Keratinocyte (primary cell): Measurements from ENCODE around the gene OMP. TPM values are rescaled to one million over a fixed set of nuclear protein-coding genes. Genes with fewer than 3 reads are reported as not detected.

Experiments
- DNase-seq: peaks from one replicate; pipeline ENCODE4 v3.0.0-alpha.2; 2011; ENCODE audit warnings: low read depth, missing footprints, low spot score
- FAIRE-seq: peaks from 2 replicates; lab custom pipeline; 2011; peaks lifted over from hg19 to GRCh38; lab: Jason Lieb, UNC
- H2AFZ ChIP-seq: 2 replicates; pipeline ENCODE4 v1.6.0; 2012; ENCODE audit warnings: low read length, control low read depth, inconsistent platforms; ENCODE audit not compliant: control insufficient read depth
- H3K27ac ChIP-seq: 2 replicates; pipeline ENCODE4 v1.5.1; 2011; ENCODE audit warnings: low read length; ENCODE audit not compliant: control insufficient read depth, insufficient read depth
- H3K27me3 ChIP-seq: 3 replicates; pipeline ENCODE4 v1.6.0; 2011; ENCODE audit warnings: low read length; ENCODE audit not compliant: control insufficient read depth, insufficient read depth; ENCODE audit errors: extremely low read depth
- H3K36me3 ChIP-seq, 2 experiments: 2 replicates in 1 of 2; 3 replicates in 1 of 2; pipeline ENCODE4 v1.5.1; 2011; ENCODE audit warnings: low read length in 2 of 2, mild to moderate bottlenecking in 1 of 2; ENCODE audit not compliant: control insufficient read depth in 2 of 2, insufficient read depth in 2 of 2; ENCODE audit errors: extremely low read depth in 1 of 2
- H3K4me1 ChIP-seq: 3 replicates; pipeline ENCODE4 v1.5.1; 2011; ENCODE audit warnings: low read length; ENCODE audit not compliant: control insufficient read depth, insufficient read depth; ENCODE audit errors: extremely low read depth
- H3K4me2 ChIP-seq: 3 replicates; pipeline ENCODE4 v1.6.0; 2011; ENCODE audit warnings: low read depth, low read length; ENCODE audit not compliant: control insufficient read depth, insufficient read depth; ENCODE audit errors: extremely low read depth
- H3K4me3 ChIP-seq, 3 experiments: fragments of 200-600 bp in 1 of 3; sonication (generic) in 1 of 3; 2 replicates in 2 of 3; 3 replicates in 1 of 3; pipeline ENCODE4 v1.5.1; 2011 to 2016; ENCODE audit warnings: low read length in 3 of 3, mild to moderate bottlenecking in 3 of 3, control low read depth in 2 of 3, inconsistent platforms in 1 of 3, low read depth in 1 of 3, mixed read lengths in 1 of 3, mixed run types in 1 of 3, moderate library complexity in 1 of 3; ENCODE audit not compliant: control insufficient read depth in 2 of 3, insufficient read depth in 2 of 3; ENCODE audit errors: extremely low read depth in 1 of 3
- H3K79me2 ChIP-seq: 2 replicates; pipeline ENCODE4 v1.6.0; 2012; ENCODE audit warnings: low read length; ENCODE audit not compliant: control insufficient read depth, insufficient read depth
- H3K9ac ChIP-seq: 3 replicates; pipeline ENCODE4 v1.6.0; 2011; ENCODE audit warnings: low read length; ENCODE audit not compliant: control insufficient read depth, insufficient read depth; ENCODE audit errors: extremely low read depth
- H3K9me1 ChIP-seq: 3 replicates; pipeline ENCODE4 v1.6.0; 2011; ENCODE audit warnings: low read length; ENCODE audit not compliant: control insufficient read depth, insufficient read depth; ENCODE audit errors: extremely low read depth
- H3K9me3 ChIP-seq: 2 replicates; pipeline ENCODE4 v1.5.1; 2012; ENCODE audit warnings: low read depth, low read length; ENCODE audit not compliant: control insufficient read depth
- H4K20me1 ChIP-seq: 3 replicates; pipeline ENCODE4 v1.6.0; 2011; ENCODE audit warnings: low read length; ENCODE audit not compliant: control insufficient read depth, insufficient read depth; ENCODE audit errors: extremely low read depth
- EZH2 ChIP-seq: IDR thresholded peaks from one replicate; pipeline ENCODE4 v1.6.1; 2012; ENCODE audit warnings: inconsistent platforms, mild to moderate bottlenecking, low read length, moderate library complexity
- dilution Hi-C: fragments of 300-500 bp; cut with MboI; formaldehyde crosslinking; loops from one replicate; pipeline ENCODE4 v1.7.0; 2020; ENCODE audit warnings: low sequenced_read_pairs; ENCODE audit not compliant: extremely low pct_ligation_motif_present
- polyA plus RNA-seq, 5 experiments: library from polyadenylated mRNA; depleted of rRNA in 3 of 5; stranded (reverse) in 3 of 5; stranded (forward) in 1 of 5; unstranded in 1 of 5; fragments of >200 nt; gene quantifications; 1 replicate in 1 of 5; 2 replicates in 3 of 5; 3 replicates in 1 of 5; pipeline versions ENCODE4 v1.2.1 to v1.2.3, GENCODE V29; 2011 to 2012; ENCODE audit warnings: missing spikeins in 2 of 5, low read depth in 1 of 5, low replicate concordance in 1 of 5
- TF ChIP-seq, protein P1 (sequence below), 3 experiments: IDR thresholded peaks in 1 of 3; conservative IDR thresholded peaks in 1 of 3; optimal IDR thresholded peaks in 1 of 3; 2 replicates in 2 of 3; 3 replicates in 1 of 3; pipeline versions ENCODE3 to v1.5.1; 2011; ENCODE audit warnings: low read length in 3 of 3, mild to moderate bottlenecking in 3 of 3, moderate library complexity in 2 of 3, control low read depth in 1 of 3, inconsistent platforms in 1 of 3; ENCODE audit not compliant: insufficient read depth in 2 of 3; ENCODE audit errors: extremely low read depth in 1 of 3

Gene OMP
- polyA plus RNA-seq, 1 donor (not counting 4 experiments of a cell fraction or from before 2014, with no cell fraction given): not detected

DNA sequence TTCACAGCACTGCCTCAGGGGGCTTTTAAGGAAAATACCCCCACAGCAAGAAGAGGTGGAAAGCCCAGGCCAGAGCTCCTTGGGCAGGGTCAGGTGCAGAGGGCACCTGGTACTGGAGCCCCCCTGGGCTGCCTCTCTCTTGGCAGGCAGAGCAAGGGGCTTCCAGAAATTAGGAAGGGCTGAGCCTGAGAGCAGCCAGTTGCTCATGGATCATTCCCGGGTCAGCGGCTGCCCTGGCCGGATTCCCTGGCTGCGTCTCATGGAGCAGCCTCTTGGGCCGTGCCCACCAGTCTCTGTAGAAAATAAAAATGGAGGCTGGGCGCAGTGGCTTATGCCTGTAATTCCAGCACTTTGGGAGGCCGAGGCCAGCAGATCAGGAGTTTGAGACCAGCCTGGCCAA, 10.3 kb upstream of the OMP start:
- Histone ChIP-seq H3K27me3 (no peaks in the 10 kb centered on the region), H3K4me2 (no peak overlapping the region), H2AFZ (no peak overlapping the region), H3K79me2 (no peaks in the 10 kb centered on the region), H3K4me1 (peaks cover 3% of the 10 kb centered on the region), H3K36me3 (no peaks in the 10 kb centered on the region), H3K9me3 (no peaks in the 10 kb centered on the region), H3K4me3 (no peak overlapping the region), H3K9ac (no peak overlapping the region), H3K9me1 (no peaks in the 10 kb centered on the region), H3K27ac (no peak overlapping the region), H4K20me1 (no peaks in the 10 kb centered on the region)
- TF ChIP-seq, protein P1, sequence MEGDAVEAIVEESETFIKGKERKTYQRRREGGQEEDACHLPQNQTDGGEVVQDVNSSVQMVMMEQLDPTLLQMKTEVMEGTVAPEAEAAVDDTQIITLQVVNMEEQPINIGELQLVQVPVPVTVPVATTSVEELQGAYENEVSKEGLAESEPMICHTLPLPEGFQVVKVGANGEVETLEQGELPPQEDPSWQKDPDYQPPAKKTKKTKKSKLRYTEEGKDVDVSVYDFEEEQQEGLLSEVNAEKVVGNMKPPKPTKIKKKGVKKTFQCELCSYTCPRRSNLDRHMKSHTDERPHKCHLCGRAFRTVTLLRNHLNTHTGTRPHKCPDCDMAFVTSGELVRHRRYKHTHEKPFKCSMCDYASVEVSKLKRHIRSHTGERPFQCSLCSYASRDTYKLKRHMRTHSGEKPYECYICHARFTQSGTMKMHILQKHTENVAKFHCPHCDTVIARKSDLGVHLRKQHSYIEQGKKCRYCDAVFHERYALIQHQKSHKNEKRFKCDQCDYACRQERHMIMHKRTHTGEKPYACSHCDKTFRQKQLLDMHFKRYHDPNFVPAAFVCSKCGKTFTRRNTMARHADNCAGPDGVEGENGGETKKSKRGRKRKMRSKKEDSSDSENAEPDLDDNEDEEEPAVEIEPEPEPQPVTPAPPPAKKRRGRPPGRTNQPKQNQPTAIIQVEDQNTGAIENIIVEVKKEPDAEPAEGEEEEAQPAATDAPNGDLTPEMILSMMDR (optimal IDR thresholded peaks at IDR 0.05 in 1 of 3, IDR thresholded peaks at IDR 0.05 in 1 of 3, conservative IDR thresholded peaks at IDR 0.05 in 1 of 3; ENCODE audit: extremely low read depth in 1 of 3, insufficient read depth in 2 of 3, low read length in 3 of 3): no peak
- no peak for TF ChIP-seq EZH2
- FAIRE-seq (no peak), DNase-seq (no peak)
- dilution Hi-C loops: no loop called here

DNA sequence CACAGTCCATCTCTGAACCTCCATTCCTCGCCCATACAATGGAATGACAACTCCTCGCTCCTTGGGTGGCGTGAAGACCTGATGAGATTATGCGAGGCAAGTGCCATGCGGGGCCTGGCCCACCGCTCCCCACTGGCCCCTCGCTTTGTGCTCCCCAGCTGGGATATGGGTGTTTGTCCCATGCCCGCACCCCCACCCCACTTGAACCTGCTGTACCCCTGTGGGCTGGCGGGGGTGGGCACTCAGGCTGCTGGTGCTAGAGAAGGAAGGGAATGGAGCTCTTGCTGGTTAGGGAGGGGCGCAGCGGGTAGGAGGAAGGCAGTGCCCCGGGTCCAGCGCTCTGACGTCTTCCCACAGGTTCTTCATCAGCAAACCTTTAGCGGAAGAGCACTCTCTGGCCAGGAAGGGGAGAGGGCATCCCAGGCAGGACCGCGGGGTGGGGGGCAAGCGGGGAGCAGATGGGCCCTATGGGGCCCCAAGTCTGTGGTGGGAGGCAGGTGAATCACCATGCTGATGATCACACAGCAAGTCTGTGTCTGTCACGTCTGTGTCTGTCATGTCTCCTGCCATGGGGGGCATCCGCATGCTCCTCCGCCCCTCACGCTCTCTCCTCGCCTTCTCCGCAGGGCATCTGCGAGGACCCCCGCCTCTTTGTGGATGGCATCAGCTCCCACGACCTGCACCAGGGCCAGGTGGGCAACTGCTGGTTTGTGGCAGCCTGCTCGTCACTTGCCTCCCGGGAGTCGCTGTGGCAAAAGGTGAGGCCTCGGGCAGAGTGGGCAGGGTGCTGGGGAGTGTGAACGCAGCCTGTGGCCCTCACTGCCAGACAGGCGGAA, 9.4 kb upstream of the OMP start:
- H3K79me2 ChIP-seq: no peaks in the 10 kb centered on the region
- no peaks in the 10 kb centered on the region for H4K20me1 ChIP-seq
- H3K9me3 ChIP-seq: no peaks in the 10 kb centered on the region
- FAIRE-seq: no peak
- no peaks in the 10 kb centered on the region for H3K9me1 ChIP-seq
- DNase-seq: no peak
- H3K27ac ChIP-seq: no peak overlapping the region
- H3K27me3 ChIP-seq: no peaks in the 10 kb centered on the region
- peaks cover 3% of the 10 kb centered on the region for H3K4me1 ChIP-seq
- no peak overlapping the region for H3K9ac ChIP-seq
- H3K4me3 ChIP-seq: no peak overlapping the region
- no peaks in the 10 kb centered on the region for H3K36me3 ChIP-seq
- H3K4me2 ChIP-seq: no peak overlapping the region
- H2AFZ ChIP-seq: no peak overlapping the region
- dilution Hi-C loops: no loop called here
- TF ChIP-seq, protein P1 (optimal IDR thresholded peaks at IDR 0.05 in 1 of 3, IDR thresholded peaks at IDR 0.05 in 1 of 3, conservative IDR thresholded peaks at IDR 0.05 in 1 of 3; ENCODE audit: extremely low read depth in 1 of 3, insufficient read depth in 2 of 3, low read length in 3 of 3): no peak
- TF ChIP-seq EZH2: no peak
